GM21717 (cell line): ENCODE measurements around the gene CYP21A2.

ENCODE experiments used
- ATAC-seq: cut with Tn5 transposase; IDR thresholded peaks from one replicate; pipeline ENCODE4 v1.9.1; 2021; ENCODE audit warnings: mild to moderate bottlenecking, moderate library complexity; ENCODE audit not compliant: unreplicated experiment

CYP21A2 gene

GRCh38 chr6:32081168-32081990 is 43.2 kb downstream of the CYP21A2 start:
- no peak for ATAC-seq

DNA sequence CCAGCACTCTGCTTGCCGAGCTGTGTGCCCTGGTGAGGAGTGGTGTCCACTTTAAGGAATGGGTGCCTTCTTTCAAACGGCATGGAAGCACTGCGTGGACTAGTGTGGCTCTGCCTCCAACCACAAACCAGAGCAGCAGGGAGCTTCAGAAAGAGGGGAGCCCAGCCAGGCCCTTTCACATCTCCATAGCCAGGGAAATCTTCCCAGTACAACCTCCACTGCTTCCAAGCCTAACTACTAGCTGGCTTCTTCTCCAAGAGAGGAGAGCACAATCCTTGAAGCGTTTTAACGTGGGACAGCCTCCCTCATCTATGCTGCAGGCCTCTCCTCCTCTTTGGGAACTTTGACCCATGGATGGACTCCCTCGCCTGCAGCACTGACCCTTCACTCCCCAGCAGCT is 44.3 kb downstream of the CYP21A2 start:
- ATAC-seq = no peak

- ATAC-seq = no peak
Observed at GRCh38 chr6:32082935-32083334, 44.7 kb downstream of the CYP21A2 start.

DNA sequence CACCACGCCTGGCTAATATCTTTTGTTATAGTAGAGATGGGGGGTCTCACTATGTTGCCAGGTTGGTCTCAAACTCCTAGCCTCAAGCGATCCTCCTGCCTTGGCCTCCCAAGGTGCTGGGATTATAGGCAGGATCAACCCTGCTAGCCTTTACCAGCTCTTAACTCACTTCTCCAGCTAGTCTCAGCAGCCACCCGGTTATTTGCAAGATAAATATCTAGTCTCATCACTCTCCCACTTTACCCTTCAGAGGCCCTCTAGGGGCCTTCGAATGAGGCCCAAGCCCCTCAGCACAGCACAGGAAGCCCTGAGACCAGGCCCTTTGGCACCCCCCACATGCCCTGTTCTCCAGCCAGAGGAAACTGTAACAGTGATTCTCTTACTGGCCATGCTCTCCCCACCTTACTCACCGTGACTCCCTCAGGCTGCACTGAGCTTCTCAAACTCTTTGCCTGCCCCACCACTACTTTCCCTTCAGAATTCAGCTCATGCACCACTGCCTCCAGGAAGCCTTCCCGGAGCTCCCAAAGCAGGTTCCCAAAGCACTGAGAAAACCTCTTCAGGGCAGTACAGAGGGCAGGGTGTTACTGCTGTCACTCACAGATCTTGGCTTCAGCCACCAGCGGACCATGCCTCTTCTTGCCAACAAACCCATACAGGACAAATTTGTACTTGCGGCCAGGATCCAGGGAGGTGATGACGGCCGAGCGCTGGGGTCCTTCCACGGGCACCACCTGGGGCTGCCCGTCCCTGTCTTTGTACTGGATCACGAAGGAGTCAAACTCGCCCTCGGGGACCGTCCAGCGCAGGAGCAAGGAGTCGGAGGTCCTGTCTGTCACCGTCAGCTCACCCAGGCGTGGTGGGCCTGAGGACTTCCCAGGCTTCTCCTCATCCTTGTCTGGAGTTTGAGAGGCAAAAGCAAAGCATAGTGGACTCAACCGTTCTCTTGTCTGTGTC is 45.9 kb downstream of the CYP21A2 start:
- ATAC-seq = no peak

DNA sequence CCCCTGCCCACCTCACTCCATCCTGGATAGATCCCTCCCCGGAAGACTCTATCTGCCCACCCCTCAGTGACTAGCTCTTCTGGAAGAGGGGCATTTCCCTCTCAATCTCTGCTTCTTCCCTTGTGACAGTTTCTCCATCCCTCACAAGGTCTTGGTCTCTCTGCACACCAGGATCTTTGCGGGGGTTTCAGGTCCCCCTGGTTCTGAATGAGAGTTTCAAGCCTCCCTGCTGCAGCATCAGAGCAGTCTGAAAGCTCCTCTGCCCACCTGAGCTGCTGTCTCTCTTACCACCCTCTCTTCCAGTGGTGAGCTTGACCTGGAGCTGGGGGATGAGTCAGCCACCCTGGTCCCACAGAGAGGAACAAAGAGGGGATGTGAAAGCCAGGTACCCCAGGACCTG is 46.6 kb downstream of the CYP21A2 start:
- no peak for ATAC-seq

GRCh38 chr6:32085759-32086459 is 47.7 kb downstream of the CYP21A2 start:
- ATAC-seq = no peak

GRCh38 chr6:32086661-32087573 is 48.7 kb downstream of the CYP21A2 start:
- ATAC-seq = no peak

DNA sequence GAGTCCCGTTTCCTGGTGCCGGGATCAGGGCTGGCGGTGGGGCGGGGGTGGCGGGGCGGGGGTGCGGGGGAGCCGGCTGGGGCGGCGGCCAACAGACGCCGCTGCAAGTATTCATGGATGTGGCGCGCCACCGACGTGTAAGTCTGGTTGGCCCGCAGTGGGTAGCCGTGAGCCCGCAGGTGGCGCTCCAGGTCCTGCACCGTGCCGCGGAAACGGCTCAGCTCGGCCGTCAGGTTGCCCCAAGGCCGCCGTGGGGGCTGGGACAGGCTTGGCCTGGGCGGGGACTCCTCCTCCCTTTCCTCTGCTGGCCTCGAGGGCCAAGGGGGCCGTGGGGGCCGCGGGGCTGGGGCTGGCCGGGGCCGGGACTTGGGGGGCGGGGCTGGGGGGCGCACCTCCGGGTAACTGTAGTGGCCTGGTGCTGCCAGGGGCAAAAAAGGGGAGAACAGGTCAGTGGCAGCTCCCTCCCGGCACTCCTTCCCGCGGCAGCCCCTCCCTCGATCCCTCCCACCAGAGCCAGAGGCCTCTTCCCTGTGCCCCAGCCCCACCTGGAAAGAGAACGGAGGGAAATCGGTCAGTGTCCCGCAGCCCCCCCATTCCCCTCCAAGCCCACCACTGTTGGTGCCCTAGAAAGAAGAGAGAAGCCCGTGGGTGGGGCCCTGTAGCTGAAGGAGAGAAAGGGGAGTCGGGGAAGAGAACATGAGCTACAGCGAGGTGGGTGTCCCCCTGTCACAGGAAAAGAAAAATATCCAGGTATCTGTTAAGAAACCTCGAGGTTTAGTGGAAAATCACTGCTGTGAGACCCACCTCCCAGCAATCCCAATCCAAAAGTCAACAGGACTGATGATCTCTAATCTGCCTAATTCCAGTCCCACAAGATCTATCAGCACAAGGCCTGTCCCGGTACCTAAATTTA is 49.6 kb downstream of the CYP21A2 start:
- ATAC-seq = no peak

DNA sequence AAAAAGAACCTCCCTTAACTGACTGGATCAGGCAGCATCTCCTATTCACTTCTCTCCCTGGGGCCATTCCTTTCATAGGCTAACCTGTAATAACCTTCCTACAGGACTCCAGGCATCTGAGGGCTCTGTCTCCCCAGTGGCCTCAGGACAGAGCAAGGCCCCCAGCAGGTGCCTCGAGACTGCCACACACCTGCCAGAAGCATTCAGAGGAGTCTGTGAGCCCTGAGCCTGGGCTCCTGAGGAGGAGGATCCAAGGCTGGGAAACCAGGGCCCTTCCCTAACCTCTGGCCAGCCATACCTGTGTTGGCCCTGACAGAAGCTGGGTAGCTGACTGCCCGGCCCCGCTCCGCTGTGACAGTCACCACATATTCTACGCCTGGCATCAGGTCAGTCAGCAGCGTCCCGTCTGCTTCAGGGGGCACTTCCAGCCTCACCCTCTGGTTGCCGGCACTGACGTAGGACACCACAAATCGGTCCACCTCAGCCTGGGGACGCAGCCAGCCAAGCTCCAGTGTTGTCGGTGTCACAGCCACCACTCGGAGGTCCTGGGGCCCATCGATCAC is 50.4 kb downstream of the CYP21A2 start:
- no peak for ATAC-seq

DNA sequence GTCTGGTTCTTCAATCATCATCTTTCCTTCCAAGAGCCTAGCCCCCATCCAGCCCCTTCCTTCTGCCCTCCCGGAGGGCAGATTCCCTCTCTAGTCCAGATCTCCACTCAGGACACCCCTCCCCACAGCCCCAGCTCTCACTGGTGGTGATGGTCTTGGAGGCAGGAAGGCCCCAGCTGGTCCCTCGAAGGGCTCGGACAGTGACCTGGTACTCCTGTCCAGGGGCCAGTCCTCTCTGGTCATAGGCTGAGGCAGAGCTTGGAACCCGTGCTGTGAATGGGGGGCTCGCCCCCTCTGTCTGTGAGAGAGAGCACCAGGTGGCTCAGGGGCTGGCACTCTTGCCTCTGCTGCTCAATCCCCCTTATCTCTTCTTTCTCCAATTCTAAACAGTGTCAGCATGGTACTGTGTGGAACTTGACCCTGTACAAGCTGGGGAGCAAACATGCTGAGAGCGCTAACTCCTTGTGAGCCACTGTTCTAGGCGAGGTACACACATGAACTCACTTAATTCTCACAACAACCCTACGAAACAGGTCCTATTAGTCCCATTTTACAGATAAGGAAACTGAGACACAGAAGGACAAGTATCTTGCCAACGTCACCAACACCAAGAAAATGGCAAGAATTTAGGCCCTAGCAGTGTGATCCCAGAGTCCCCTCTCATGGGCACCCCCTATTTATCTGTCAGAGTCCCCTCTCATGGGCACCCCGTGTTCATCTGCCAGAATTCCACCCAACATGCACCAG is 51.0 kb downstream of the CYP21A2 start:
- ATAC-seq = no peak
